HUES48 (cell line): ENCODE measurements around the gene SH3BP1.
"Not testable (repeated sequence)": the region's sequence is repeated elsewhere in the genome, so short reads cannot be mapped to it uniquely, and the experiment has no call there.

Experiments used
- H3K27ac ChIP-seq: one replicate; pipeline ENCODE4 v1.7.0; 2013; ENCODE audit warnings: low read depth, low read length, inconsistent platforms
- H3K27me3 ChIP-seq: 2 replicates; pipeline ENCODE4 v1.6.1; 2013; ENCODE audit warnings: mild to moderate bottlenecking, low read length; ENCODE audit not compliant: control insufficient read depth, insufficient read depth
- H3K36me3 ChIP-seq: 2 replicates; pipeline ENCODE4 v1.6.1; 2013; ENCODE audit warnings: low read length; ENCODE audit not compliant: control insufficient read depth, insufficient read depth
- H3K4me1 ChIP-seq: 2 replicates; pipeline ENCODE4 v1.6.1; 2013; ENCODE audit warnings: mild to moderate bottlenecking, low read length; ENCODE audit not compliant: control insufficient read depth, insufficient read depth
- H3K4me3 ChIP-seq: 2 replicates; pipeline ENCODE4 v1.5.1; 2013; ENCODE audit warnings: mild to moderate bottlenecking, low read depth, low read length
- H3K9ac ChIP-seq: 2 replicates; pipeline ENCODE4 v1.6.1; 2013; ENCODE audit warnings: mild to moderate bottlenecking, low read depth, low read length, moderate library complexity
- H3K9me3 ChIP-seq: 2 replicates; pipeline ENCODE4 v1.6.1; 2013; ENCODE audit warnings: low read length; ENCODE audit not compliant: control insufficient read depth, insufficient read depth

The SH3BP1 gene

GRCh38 chr22:37639070-37639760 is at the start of gene SH3BP1:
TSS of gene SH3BP1 (plus strand) at chr22:37639669. CDS start at chr22:37639788, 119 bp downstream.
- H3K4me1 ChIP-seq = peaks cover 24% of the 10 kb centered on the region

GRCh38 chr22:37591081-37591480 is 48.4 kb upstream of the SH3BP1 start:
- not testable (repeated sequence) for H3K9ac ChIP-seq, H3K27me3 ChIP-seq, H3K4me1 ChIP-seq, H3K27ac ChIP-seq, H3K36me3 ChIP-seq, H3K9me3 ChIP-seq, H3K4me3 ChIP-seq

More at GRCh38 chr22:37639070-37639760, at the start of gene SH3BP1:
- Histone ChIP-seq H3K36me3 (peaks cover 14% of the 10 kb centered on the region), H3K9ac (peak within 1 kb of the TSS; percentile 53; the same call in 1 of the 2 replicates), H3K27me3 (no peaks in the 10 kb centered on the region), H3K27ac (peak within 1 kb of the TSS; percentile 68), H3K9me3 (no peaks in the 10 kb centered on the region), H3K4me3 (peak within 1 kb of the TSS; percentile 71)

- H3K4me1 ChIP-seq = no peaks in the 10 kb centered on the region
- no peaks in the 10 kb centered on the region for H3K27me3 ChIP-seq
- H3K9ac ChIP-seq = no peak overlapping the region
- H3K36me3 ChIP-seq = no peaks in the 10 kb centered on the region
- no peaks in the 10 kb centered on the region for H3K9me3 ChIP-seq
- H3K27ac ChIP-seq = no peak overlapping the region
- peak overlapping the region; percentile 18; the same call in 1 of the 2 replicates for H3K4me3 ChIP-seq
Measured at GRCh38 chr22:37591823-37592404, 47.6 kb upstream of the SH3BP1 start.

- H3K4me1 ChIP-seq = no peaks in the 10 kb centered on the region
- no peaks in the 10 kb centered on the region for H3K9me3 ChIP-seq
- H3K27ac ChIP-seq = no peak overlapping the region
- H3K27me3 ChIP-seq = no peaks in the 10 kb centered on the region
- no peak overlapping the region for H3K9ac ChIP-seq
- H3K4me3 ChIP-seq = no peak overlapping the region
- no peaks in the 10 kb centered on the region for H3K36me3 ChIP-seq
Measured at GRCh38 chr22:37594237-37594636, 45.2 kb upstream of the SH3BP1 start.

GRCh38 chr22:37599153-37599552 is 40.3 kb upstream of the SH3BP1 start:
- H3K36me3 ChIP-seq = no peaks in the 10 kb centered on the region
- H3K27ac ChIP-seq = no peak overlapping the region
- H3K27me3 ChIP-seq = no peaks in the 10 kb centered on the region
- no peaks in the 10 kb centered on the region for H3K9me3 ChIP-seq
- no peak overlapping the region for H3K4me3 ChIP-seq
- peaks cover 9% of the 10 kb centered on the region for H3K4me1 ChIP-seq
- H3K9ac ChIP-seq = no peak overlapping the region

- Histone ChIP-seq H3K9ac (no peak overlapping the region), H3K36me3 (no peaks in the 10 kb centered on the region), H3K27me3 (no peaks in the 10 kb centered on the region), H3K9me3 (no peaks in the 10 kb centered on the region), H3K4me3 (no peak overlapping the region), H3K27ac (peak overlapping the region; percentile 38), H3K4me1 (peaks cover 9% of the 10 kb centered on the region)
Measured at GRCh38 chr22:37601203-37601539, 38.3 kb upstream of the SH3BP1 start.

GRCh38 chr22:37601540-37602442 is 37.7 kb upstream of the SH3BP1 start:
- Histone ChIP-seq H3K9me3 (no peaks in the 10 kb centered on the region), H3K4me3 (0 out of 2 replicates have a peak overlapping the region, but pooled peaks have one; percentile 41), H3K9ac (no peak overlapping the region), H3K4me1 (peaks cover 9% of the 10 kb centered on the region), H3K27me3 (no peaks in the 10 kb centered on the region), H3K27ac (peak overlapping the region; percentile 54), H3K36me3 (no peaks in the 10 kb centered on the region)

GRCh38 chr22:37602546-37603277 is 36.8 kb upstream of the SH3BP1 start:
- not testable (repeated sequence) for H3K9ac ChIP-seq, H3K36me3 ChIP-seq, H3K4me1 ChIP-seq, H3K27ac ChIP-seq, H3K9me3 ChIP-seq, H3K27me3 ChIP-seq, H3K4me3 ChIP-seq

GRCh38 chr22:37604074-37604473 is 35.4 kb upstream of the SH3BP1 start:
- no peaks in the 10 kb centered on the region for H3K9me3 ChIP-seq
- H3K9ac ChIP-seq = no peak overlapping the region
- H3K4me1 ChIP-seq = peaks cover 9% of the 10 kb centered on the region
- H3K27me3 ChIP-seq = no peaks in the 10 kb centered on the region
- H3K4me3 ChIP-seq = no peak overlapping the region
- no peak overlapping the region for H3K27ac ChIP-seq
- H3K36me3 ChIP-seq = no peaks in the 10 kb centered on the region

GRCh38 chr22:37604875-37605274 is 34.6 kb upstream of the SH3BP1 start:
- H3K27me3 ChIP-seq = no peaks in the 10 kb centered on the region
- no peak overlapping the region for H3K4me3 ChIP-seq
- peaks cover 9% of the 10 kb centered on the region for H3K4me1 ChIP-seq
- H3K9me3 ChIP-seq = no peaks in the 10 kb centered on the region
- H3K36me3 ChIP-seq = no peaks in the 10 kb centered on the region
- no peak overlapping the region for H3K9ac ChIP-seq
- H3K27ac ChIP-seq = no peak overlapping the region
